Suppressor macrophage treated with lipopolysaccharide for 1 hour (primary cell): Measurements from ENCODE around the gene PDXP.
"Not testable (repeated sequence)": the region's sequence is repeated elsewhere in the genome, so short reads cannot be mapped to it uniquely, and the experiment has no call there.

Experiments used
- DNase-seq, 3 donors: peaks; one replicate each; pipeline ENCODE4 v3.0.0-alpha.2; 2020 to 2022

The PDXP gene

GRCh38 chr22:37674951-37675929, 16.7 kb downstream of the PDXP start, which contains the start of gene LGALS1:
LGALS1 (plus strand) TSS chr22:37675636; CDS start chr22:37675703, 67 bp downstream.
- DNase-seq: peak; percentile 96 to 98 (median 97)

- peak; percentile 44 to 71 (median 48) for DNase-seq
Measured at GRCh38 chr22:37675930-37676735, 17.6 kb downstream of the PDXP start.

DNA sequence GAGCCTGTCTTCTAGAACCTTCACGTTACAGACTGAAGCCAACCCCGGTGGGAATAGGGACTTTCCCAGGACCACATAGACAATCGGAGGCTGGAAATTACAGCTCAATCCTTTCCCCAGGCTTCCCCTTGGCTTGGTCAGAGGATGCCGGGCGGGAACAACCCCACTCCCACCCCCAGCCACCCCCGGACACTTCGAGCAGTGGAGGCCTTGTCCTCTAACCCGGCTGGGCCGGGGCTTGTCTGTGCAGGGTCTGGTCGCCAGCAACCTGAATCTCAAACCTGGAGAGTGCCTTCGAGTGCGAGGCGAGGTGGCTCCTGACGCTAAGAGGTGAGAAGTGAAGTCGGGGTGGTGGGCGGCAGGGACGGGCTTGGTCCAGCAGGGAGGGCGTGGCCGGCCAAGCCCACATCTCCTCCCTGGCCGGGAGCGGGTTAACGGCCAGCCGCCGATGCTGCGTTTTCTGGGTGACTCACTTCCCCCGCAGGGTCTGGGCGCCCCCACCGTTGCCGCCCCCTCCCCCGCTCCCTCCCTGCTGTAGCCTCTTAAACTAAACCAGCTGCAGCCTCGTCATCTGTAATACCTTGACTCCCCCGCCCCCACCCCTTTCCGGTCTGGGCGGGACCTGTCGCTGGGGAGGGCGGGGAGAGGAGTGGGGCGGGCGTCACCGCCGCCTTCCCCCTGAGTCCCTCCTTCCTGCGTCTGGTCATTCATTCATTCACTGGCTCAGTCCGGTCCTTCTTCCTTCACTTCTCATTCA, 18.4 kb downstream of the PDXP start:
- DNase-seq: peak; percentile 92 to 97 (median 93)

- no peak for DNase-seq
Measured at GRCh38 chr22:37677493-37677974, 19.0 kb downstream of the PDXP start.

- DNase-seq: no peak
Measured at GRCh38 chr22:37678372-37678771, 19.8 kb downstream of the PDXP start.

- DNase-seq: no peak
Measured at GRCh38 chr22:37679670-37680069, 21.1 kb downstream of the PDXP start.

DNA sequence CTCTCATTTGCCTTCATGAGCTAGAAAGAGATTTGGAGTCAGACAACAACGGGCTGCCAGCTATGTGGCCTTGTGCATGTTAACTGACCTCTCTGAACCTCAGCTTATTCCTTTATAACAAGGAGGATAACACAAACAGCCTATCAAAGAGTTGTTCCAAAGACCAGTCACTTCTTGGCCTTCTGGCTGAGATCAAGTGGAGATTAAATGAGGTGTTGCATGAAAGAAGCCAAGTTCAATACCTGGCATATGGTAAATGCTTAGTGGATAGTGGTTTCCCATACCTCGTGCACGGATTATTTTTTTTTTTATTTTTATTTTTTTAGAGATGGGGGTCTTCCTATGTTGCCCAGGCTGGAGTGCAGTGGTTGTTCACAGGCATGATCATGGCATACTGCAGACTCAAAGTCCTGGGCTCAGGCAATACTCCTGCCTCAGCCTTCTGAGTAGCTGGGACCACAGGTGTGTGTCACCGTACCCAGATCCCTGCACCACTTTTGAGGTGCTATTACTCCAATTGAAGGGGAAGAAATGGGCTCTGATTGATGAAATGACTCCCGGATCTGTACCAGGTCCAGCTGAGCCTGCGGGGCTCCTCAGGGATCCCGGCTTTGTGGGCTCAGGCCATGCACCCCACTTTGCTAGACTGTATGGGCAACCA, 21.8 kb downstream of the PDXP start:
- no peak for DNase-seq

- DNase-seq: no peak
Measured at GRCh38 chr22:37681001-37681424, 22.5 kb downstream of the PDXP start.

GRCh38 chr22:37681556-37682049, 23.1 kb downstream of the PDXP start:
- DNase-seq: peak; percentile 82 to 86 (median 84)

DNA sequence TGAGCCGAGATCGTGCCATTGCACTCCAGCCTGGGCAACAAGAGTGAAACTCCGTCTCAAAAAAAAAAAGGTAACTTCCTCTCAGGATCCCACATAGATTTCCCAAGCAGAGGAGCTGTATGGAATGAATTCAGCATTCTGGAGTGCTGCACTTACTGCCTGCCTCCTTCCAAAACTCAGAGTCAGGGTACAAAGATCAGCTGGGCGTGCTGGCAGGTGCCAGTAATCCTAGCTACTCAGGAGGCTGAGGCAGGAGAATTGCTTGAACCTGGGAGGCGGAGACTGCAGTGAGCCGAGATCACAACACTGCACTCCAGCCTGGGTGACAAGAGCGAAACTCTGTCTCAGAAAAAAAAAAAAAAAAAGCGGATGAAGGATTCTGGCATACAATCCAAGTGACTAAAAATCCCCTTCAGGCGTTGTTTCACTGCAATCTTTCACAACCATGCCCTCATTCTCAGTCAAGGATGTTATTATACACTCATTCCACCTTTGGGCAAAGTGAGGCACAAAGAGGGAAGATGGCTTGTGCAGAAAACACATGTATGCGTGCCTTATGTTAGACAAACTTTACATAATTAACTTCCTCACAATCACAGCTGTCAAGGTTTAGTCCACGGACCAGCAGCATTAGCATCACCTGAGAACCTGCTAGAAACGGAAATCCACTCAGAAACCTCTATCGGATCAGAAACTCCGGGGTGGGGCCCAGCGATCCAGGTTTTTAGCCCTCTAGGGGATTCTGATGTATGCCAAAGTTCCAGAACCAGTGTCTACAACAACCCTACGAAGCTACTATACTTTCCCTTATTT, 26.5 kb downstream of the PDXP start:
- DNase-seq: no peak

DNA sequence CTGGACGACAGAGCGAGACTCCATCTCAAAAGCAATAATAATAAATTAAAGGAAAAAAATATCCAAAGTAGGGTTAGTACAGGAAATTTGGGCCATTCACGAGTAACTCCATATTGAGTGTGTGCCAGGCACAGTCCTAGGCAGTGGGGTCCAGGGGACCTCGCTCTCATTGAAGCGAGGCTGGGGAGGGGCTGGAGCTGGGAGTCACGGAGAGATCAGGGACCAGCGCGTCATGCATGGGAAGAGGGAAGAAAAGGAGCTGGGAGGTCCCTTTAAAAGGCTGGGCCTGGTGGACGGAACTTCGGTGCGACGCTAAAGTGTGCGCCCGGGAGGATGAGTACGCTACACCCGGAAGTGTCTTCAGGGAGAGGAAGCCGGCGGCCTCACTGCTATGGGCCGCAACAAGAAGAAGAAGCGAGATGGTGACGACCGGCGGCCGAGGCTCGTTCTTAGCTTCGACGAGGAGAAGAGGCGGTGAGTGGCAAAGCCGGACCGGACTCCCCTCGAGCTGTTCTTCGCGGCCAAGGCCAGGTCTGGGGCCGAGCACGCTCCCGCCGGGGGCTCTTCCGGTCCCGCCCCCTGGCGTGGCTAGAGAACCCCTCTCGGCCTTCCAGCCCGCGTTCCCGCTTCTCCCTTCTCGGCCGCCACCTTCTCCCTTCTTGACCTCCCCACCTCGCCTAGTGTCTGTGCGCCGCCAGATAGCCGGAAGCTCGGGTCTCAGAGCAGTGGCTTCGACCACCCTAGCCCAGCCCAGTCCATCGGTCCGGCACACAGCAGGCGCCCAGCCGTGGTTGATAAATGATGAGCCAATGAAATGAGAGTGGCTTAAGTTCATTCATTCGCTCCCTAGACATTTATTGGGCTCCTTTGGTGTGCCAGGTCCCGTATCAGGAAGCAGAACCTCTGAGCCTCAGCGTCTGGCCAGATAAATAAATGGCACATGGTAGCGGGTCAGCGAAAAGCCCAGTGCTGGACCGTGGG, 27.8 kb downstream of the PDXP start, which contains the start of gene NOL12:
Gene NOL12 (plus strand): TSS at position 342 of the 981 bp plus-strand sequence. CDS start 50 bp downstream, at position 392.
- DNase-seq: peak; percentile 87 to 92 (median 91)

- no peak for DNase-seq
Measured at GRCh38 chr22:37690407-37690806, 31.9 kb downstream of the PDXP start.

DNA sequence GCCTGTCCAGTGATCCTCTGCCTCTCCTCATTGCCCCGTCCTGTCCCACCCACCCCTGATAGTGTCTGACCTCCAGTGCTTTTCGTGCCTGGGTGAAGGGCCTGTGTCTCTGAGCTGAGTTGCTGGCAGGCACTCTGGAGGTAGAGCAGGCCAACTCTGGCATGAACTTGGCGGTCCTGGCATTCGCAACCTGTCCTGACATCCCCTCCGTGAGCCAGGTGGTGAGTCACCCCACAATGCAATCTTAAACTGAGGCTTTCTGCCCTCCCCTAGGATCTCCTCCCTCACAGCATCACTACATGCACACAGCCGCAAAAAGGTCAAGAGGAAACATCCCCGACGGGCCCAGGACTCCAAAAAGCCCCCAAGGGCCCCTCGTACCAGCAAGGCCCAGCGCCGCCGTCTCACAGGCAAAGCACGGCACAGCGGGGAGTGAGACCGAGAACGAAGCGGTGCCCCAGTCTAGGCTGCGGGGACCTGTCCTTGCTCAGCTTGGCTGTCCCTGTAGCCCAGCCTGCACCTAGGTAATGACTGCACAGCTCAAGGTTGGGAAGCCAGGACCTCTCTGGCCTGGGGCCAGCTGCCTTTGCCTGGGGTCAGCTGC, 32.5 kb downstream of the PDXP start:
- DNase-seq: no peak

DNA sequence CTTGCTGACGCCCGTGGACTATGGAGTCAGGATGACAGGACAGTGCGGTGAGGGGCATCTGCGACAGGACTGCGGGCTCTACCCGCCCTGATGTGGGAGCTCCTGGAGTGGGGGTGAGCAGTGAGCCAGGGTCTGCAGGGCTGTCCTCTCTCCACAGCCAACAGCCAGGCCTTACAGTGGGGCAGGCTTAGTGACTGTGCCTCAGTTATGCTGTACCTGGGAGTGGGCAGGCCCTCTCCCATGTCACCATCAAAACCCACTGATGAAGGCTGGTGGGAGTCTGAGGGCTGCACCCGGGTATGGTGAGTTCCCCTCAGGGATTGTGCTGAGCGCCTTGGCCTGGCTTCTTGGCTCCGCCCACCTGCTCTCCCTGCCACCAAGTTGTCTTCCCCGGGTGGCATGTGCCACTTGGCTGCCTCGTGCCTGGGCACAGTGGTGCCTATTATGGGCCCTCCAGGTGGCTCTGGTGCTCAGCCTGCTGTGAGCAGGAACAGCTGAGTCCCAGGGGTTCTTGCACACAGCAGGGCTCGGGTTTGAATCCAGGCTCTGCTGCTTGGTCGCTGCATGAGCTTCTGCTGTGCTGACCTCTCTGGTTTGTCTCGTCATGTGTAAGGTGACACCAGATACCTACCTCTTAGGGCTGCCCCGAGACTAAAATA, 34.2 kb downstream of the PDXP start:
- DNase-seq: no peak

DNA sequence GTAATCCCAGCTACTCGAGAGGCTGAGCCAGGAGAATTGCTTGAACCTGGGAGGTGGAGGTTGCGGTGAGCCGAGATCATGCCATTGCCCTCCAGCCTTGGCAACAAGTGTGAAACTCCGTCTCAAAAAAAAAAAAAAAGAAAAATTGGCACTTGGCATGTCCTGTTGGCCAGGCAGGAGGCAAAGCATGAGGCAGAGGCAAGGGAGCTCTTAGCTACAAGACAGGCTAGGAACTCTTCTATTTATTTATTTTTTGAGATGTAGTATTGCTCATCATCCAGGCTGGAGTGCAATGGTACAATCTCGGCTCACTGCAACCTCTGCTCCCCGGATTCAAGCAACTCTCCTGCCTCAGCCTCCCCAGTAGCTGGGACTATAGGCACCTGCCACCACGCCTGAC, 35.6 kb downstream of the PDXP start:
- not testable (repeated sequence) for DNase-seq

- DNase-seq: not testable (repeated sequence)
Measured at GRCh38 chr22:37696260-37696656, 37.7 kb downstream of the PDXP start.

GRCh38 chr22:37696657-37697537, 38.4 kb downstream of the PDXP start, which contains the start of gene TRIOBP:
TRIOBP (plus strand) TSS chr22:37697048; CDS start chr22:37701366, 4,318 bp downstream.
- DNase-seq: peak; percentile 91 to 95 (median 92)
